HUES64 (cell line): Measurements from ENCODE around the gene EVPL.

ENCODE experiments used
- H3K27ac ChIP-seq: 2 replicates; pipeline ENCODE4 v1.7.0; 2013; ENCODE audit warnings: low read depth, low read length, inconsistent platforms
- H3K27me3 ChIP-seq: 2 replicates; pipeline ENCODE4 v1.6.1; 2013; ENCODE audit warnings: mild to moderate bottlenecking, low read length; ENCODE audit not compliant: insufficient read depth
- H3K36me3 ChIP-seq: 2 replicates; pipeline ENCODE4 v1.6.1; 2013; ENCODE audit warnings: mild to moderate bottlenecking, low read length; ENCODE audit not compliant: insufficient read depth
- H3K4me1 ChIP-seq: 2 replicates; pipeline ENCODE4 v1.6.1; 2013; ENCODE audit warnings: mild to moderate bottlenecking, low read length, moderate library complexity; ENCODE audit not compliant: insufficient read depth
- H3K4me3 ChIP-seq: 2 replicates; pipeline ENCODE4 v1.5.1; 2013; ENCODE audit warnings: mild to moderate bottlenecking, low read length, moderate library complexity
- H3K9ac ChIP-seq: 2 replicates; pipeline ENCODE4 v1.6.1; 2013; ENCODE audit warnings: mild to moderate bottlenecking, low read depth, low read length
- H3K9me3 ChIP-seq: 2 replicates; pipeline ENCODE4 v1.6.1; 2013; ENCODE audit warnings: low read depth, low read length; ENCODE audit not compliant: insufficient read depth
- WGBS: fragments of 150-250, 120-280 bp; methylation state at CpG from one replicate; pipeline ENCODE4 v1.1.7; 2013; ENCODE audit warnings: missing lambda C conversion rate; 5-methylcytosine and 5-hydroxymethylcytosine counted together

Gene EVPL

GRCh38 chr17:76056882-76057281, 29.8 kb upstream of the EVPL start:
- Histone ChIP-seq H3K9ac (no peak overlapping the region), H3K27ac (no peak overlapping the region), H3K4me3 (no peak overlapping the region), H3K36me3 (peaks cover 85% of the 10 kb centered on the region), H3K9me3 (no peaks in the 10 kb centered on the region), H3K27me3 (no peaks in the 10 kb centered on the region), H3K4me1 (0 out of 2 replicates have a peak, but pooled peaks cover 8% of the 10 kb centered on the region)
- 89% methylated on average over 3 of the region's 3 CpGs for WGBS

DNA sequence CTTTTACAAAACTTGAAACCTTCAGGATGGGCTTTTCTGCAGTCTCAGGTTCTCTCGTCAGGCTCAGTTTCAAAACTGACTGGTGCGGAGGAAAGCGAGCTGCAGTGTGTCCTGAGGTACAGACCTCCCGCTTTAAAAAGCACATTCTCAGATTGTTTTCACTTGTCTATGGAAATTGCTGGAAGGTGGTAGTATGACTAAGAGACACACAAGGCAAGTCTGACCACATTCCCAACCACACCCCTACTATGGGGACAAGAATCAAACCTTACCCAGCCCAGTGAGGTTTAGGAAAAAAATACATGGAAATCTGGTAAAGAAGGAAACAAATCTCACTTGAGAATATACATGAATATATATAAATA, 27.0 kb upstream of the EVPL start:
- H3K4me3 ChIP-seq = no peak overlapping the region
- WGBS = 95% methylated on average over 4 of the region's 4 CpGs

GRCh38 chr17:76053246-76054111, 26.4 kb upstream of the EVPL start:
- H3K27ac ChIP-seq = no peak overlapping the region
- no peak overlapping the region for H3K9ac ChIP-seq
- H3K36me3 ChIP-seq = peaks cover 87% of the 10 kb centered on the region
- H3K4me1 ChIP-seq = 0 out of 2 replicates have a peak, but pooled peaks cover 8% of the 10 kb centered on the region
- 94% methylated on average over 17 of the region's 17 CpGs for WGBS
- no peaks in the 10 kb centered on the region for H3K27me3 ChIP-seq
- H3K9me3 ChIP-seq = no peaks in the 10 kb centered on the region
- no peak overlapping the region for H3K4me3 ChIP-seq

More for the DNA sequence above, 27.0 kb upstream of the EVPL start:
- Histone ChIP-seq H3K27ac (no peak overlapping the region), H3K4me1 (0 out of 2 replicates have a peak, but pooled peaks cover 8% of the 10 kb centered on the region), H3K9ac (no peak overlapping the region), H3K36me3 (peaks cover 87% of the 10 kb centered on the region), H3K27me3 (no peaks in the 10 kb centered on the region), H3K9me3 (no peaks in the 10 kb centered on the region)

GRCh38 chr17:76051561-76051960, 24.5 kb upstream of the EVPL start:
- no peak overlapping the region for H3K27ac ChIP-seq
- 0 out of 2 replicates have a peak, but pooled peaks cover 8% of the 10 kb centered on the region for H3K4me1 ChIP-seq
- WGBS = 91% methylated on average over 4 of the region's 6 CpGs
- H3K36me3 ChIP-seq = peaks cover 85% of the 10 kb centered on the region
- H3K4me3 ChIP-seq = no peak overlapping the region
- H3K27me3 ChIP-seq = no peaks in the 10 kb centered on the region
- no peaks in the 10 kb centered on the region for H3K9me3 ChIP-seq
- H3K9ac ChIP-seq = no peak overlapping the region

DNA sequence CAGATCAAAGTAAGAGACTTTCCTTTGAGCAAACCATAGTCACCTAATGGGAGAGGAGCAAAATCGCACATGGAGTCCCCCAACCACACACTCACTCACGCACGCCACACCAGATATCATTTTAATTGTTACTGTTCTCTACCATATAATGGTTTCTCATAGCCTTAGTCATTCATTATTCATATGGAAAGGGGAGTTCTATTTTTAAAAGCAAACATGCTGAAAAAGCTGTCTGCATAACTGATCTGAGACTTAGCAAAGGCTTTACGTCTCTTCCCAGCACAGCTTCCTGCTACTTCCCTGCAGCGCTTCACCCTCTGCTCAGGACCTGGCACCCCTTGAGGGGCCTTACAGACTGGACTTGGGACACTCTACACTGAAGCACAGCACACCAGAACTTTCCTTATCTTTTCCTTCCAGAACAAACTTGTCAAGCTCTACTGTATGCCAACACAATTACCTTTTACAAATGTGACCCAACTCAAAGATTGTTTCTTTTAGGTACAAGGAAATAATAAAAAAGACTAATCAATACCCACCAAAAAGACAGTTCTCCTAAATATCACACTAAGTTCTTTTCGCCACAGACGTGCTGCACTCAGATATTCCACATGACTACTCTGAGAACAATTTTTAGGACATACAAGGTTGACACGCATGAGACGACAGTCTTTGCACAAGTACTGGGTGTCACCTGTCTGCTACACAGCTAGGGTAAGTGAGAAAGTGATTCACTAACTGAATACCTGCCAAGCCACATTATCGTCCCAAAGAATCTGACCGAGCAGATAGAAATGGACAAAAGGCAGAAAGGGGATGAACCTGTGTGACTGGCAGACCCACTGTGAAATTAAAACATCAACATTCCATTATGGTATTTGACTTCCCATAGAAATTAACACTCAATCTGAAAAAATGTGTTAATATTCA, 23.7 kb upstream of the EVPL start:
- Histone ChIP-seq H3K27me3 (no peaks in the 10 kb centered on the region), H3K27ac (no peak overlapping the region), H3K9me3 (no peaks in the 10 kb centered on the region), H3K9ac (no peak overlapping the region), H3K4me1 (0 out of 2 replicates have a peak, but pooled peaks cover 8% of the 10 kb centered on the region), H3K4me3 (no peak overlapping the region), H3K36me3 (peaks cover 85% of the 10 kb centered on the region)
- 95% methylated on average over 11 of the region's 11 CpGs for WGBS

DNA sequence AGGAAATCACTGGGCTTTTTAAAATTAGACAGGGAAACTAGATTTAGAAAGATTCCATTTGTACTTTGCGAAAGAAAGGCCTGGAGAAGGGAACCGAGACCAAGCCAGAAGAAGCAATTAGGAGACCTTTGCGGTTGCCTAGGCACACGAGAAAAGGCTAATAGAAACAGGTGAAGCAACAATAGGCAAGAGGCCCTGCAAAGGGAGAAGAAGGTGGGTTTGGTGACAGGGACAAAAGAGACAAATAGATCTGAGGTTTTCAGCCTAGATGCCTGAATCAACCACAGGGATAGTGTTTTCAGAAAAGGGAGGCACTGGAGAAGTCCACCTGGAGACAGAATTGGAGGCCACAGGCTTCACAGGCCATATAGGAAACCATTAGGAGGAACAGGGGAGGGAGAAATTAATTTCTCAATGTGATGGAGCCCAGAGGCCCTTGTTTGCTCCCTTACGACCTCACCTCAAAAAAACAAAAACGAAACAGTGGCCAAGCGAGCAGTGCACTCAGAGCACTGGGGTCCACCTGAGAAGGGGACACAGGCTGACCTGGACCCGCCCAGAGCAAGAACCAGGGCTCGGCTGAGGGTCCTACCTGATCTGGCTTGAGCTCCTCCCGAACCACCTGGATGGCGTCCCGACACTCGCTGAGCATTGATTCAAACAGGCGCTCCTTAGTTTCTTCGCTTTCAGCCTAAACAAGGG, 22.9 kb upstream of the EVPL start:
- 95% methylated on average over 15 of the region's 15 CpGs for WGBS
- no peak overlapping the region for H3K27ac ChIP-seq
- H3K27me3 ChIP-seq = no peaks in the 10 kb centered on the region
- H3K9ac ChIP-seq = no peak overlapping the region
- H3K9me3 ChIP-seq = no peaks in the 10 kb centered on the region
- H3K4me1 ChIP-seq = 0 out of 2 replicates have a peak, but pooled peaks cover 8% of the 10 kb centered on the region
- H3K36me3 ChIP-seq = peaks cover 86% of the 10 kb centered on the region
- H3K4me3 ChIP-seq = no peak overlapping the region

DNA sequence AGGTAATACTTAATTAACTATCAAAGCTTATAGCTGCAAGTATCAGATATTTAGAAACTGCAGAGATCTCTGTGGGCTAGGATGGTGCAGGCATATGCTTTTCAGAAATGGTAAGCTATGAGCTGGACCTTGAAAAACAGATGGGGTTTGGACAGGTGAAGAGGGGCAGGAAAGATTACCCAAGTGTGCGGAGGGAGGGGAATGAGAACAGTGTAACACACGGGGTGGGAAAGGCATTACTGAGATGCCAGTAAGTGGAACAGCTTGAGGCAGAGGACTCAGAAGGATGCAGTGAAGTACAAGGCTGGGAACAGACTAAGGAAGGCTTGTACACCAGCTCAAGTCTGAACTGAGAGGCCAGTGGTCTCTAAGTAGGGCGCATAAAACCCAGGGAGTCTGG, 22.1 kb upstream of the EVPL start:
- Histone ChIP-seq H3K9me3 (no peaks in the 10 kb centered on the region), H3K36me3 (peaks cover 91% of the 10 kb centered on the region), H3K4me3 (no peak overlapping the region), H3K27ac (no peak overlapping the region), H3K9ac (no peak overlapping the region), H3K27me3 (no peaks in the 10 kb centered on the region), H3K4me1 (0 out of 2 replicates have a peak, but pooled peaks cover 6% of the 10 kb centered on the region)
- 87% methylated on average over 3 of the region's 3 CpGs for WGBS

DNA sequence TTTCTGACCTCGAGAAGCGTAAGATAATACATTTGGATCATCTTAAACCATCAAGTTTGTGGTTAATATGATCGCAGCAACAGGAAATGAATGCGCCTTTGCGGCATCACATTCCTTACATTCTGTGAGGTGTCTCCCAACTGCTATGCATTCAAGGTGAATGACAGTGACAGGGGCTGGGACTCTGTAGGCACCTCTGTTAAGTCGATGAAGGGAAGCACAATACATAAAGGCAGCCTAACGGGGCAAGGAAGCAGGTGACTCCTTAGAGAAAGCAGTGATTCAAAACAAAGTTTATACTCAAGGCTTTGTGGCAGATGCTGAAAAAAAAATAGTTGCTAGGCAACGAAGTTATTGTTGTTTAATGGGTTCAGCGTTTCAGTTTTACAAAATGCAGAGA, 21.6 kb upstream of the EVPL start:
- no peaks in the 10 kb centered on the region for H3K9me3 ChIP-seq
- H3K4me3 ChIP-seq = no peak overlapping the region
- 0 out of 2 replicates have a peak, but pooled peaks cover 1% of the 10 kb centered on the region for H3K4me1 ChIP-seq
- WGBS = 93% methylated on average over 9 of the region's 9 CpGs
- peaks cover 91% of the 10 kb centered on the region for H3K36me3 ChIP-seq
- no peak overlapping the region for H3K27ac ChIP-seq
- H3K9ac ChIP-seq = no peak overlapping the region
- H3K27me3 ChIP-seq = no peaks in the 10 kb centered on the region

GRCh38 chr17:76048025-76048605, 21.0 kb upstream of the EVPL start:
- Histone ChIP-seq H3K4me1 (no peaks in the 10 kb centered on the region), H3K27ac (no peak overlapping the region), H3K4me3 (no peak overlapping the region), H3K9ac (no peak overlapping the region), H3K27me3 (no peaks in the 10 kb centered on the region), H3K36me3 (peaks cover 91% of the 10 kb centered on the region), H3K9me3 (no peaks in the 10 kb centered on the region)
- WGBS = 93% methylated on average over 9 of the region's 9 CpGs

GRCh38 chr17:76046064-76046463, 19.0 kb upstream of the EVPL start:
- Histone ChIP-seq H3K36me3 (peaks cover 95% of the 10 kb centered on the region), H3K4me3 (no peak overlapping the region), H3K9ac (no peak overlapping the region), H3K4me1 (peaks cover 2% of the 10 kb centered on the region; the same call in 1 of the 2 replicates), H3K9me3 (no peaks in the 10 kb centered on the region), H3K27ac (no peak overlapping the region), H3K27me3 (no peaks in the 10 kb centered on the region)
- 95% methylated on average over 8 of the region's 8 CpGs for WGBS
